Activated naive CD4-positive, alpha-beta T cell treated with anti-CD3 and anti-CD28 coated beads, Interleukin-2, amount 50 U/mL, for 72 hours (primary cell): ENCODE results near the gene GRIK2. TPM values are rescaled to one million over a fixed set of nuclear protein-coding genes. Genes with fewer than 3 reads are reported as not detected.

Experiments used
- ATAC-seq, 2 donors: fragments of 150-1000 bp; cut with Tn5 transposase; 2 replicates each; pipeline ENCODE4 v1.10.0; 2021; ENCODE audit warnings: mild to moderate bottlenecking in 2 of 2, moderate library complexity in 2 of 2
- DNase-seq, 2 donors: peaks; one replicate each; pipeline ENCODE4 v3.0.0; 2021 to 2022; ENCODE audit warnings: low spot score in 2 of 2
- H3K27ac Mint-ChIP-seq, 2 donors: one replicate each; pipeline ENCODE4 v1.8.0; 2022; ENCODE audit warnings: mild to moderate bottlenecking in 2 of 2, mixed read lengths in 2 of 2
- H3K36me3 Mint-ChIP-seq, 2 donors: one replicate each; pipeline ENCODE4 v1.8.0; 2022; ENCODE audit warnings: mixed read lengths in 2 of 2
- H3K9me3 Mint-ChIP-seq, 2 donors: one replicate each; pipeline ENCODE4 v1.8.0; 2022; ENCODE audit warnings: mixed read lengths in 2 of 2
- total RNA-seq, 2 donors: library from RNA; stranded (reverse); gene quantifications; one replicate each; pipeline ENCODE4 v1.2.3, GENCODE V29; 2022

The GRIK2 gene
- total RNA-seq, 2 donors from 2014 or later: not detected

DNA sequence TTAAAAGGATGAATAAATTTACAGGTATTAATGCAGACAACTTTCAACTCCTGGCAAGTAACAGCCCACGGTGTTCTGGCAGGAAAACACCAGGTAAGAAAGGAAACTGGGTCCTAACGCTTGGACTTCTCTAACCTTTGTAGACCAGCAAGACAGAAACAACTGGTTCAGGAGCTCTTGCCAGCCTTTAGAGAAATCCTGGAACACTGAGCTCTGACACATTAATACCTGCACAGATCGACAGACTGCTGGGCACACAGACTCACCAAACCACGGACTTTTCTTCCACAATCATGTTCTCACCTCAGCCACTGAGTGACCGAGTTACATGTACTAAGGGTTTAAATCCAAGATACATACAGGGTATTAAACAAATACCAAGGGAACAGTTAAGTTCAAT is 36.3 kb downstream of the GRIK2 start:
- H3K9me3 Mint-ChIP-seq: peaks cover 11 to 13% of the 10 kb centered on the region in 2 donors
- no peaks in the 10 kb centered on the region for H3K36me3 Mint-ChIP-seq
- no peak for DNase-seq
- no peak for ATAC-seq
- H3K27ac Mint-ChIP-seq: no peak overlapping the region

DNA sequence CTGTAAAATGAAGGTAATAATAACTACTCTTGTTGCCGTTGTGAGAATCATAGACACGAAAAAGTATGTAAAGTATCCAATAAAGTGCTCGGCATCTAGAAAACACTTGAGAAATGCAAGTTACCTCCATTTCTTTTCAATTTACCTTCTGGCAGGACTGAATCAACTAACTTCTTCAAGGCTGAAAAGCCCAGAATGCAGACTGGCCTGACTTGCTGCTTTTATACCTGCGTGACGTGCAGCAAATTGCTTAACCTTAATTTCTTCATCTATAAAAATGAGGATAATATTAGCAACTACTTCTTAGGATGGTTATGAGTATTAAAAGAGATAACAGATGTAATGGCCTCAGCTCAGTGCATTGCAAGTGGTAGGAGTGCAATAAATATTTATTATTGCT is 39.6 kb downstream of the GRIK2 start:
- ATAC-seq: no peak
- DNase-seq: no peak
- Mint-ChIP-seq H3K36me3 (no peaks in the 10 kb centered on the region), H3K27ac (no peak overlapping the region), H3K9me3 (peaks cover 0 to 8% of the 10 kb centered on the region in 2 donors)

DNA sequence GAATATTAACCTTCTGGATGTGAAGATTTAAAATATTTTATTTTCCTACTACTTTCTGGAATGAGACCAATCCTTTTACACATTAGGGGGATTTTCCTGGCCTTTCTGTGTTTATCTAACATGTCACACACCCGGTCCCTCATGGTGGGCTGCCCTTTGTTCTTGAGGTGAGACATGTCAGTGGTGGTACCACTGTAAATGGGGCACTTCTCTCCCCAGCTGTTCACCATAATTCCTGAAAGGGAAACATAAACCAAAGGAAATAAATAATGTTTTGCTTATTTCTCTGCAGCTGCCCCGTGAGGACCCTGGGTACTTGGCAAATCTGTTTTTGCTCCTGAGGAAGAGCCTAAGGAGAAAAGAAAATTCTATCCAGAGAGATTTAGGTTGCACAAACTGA is 41.1 kb downstream of the GRIK2 start:
- DNase-seq (no peak), ATAC-seq (no peak)
- peaks cover 0 to 8% of the 10 kb centered on the region in 2 donors for H3K9me3 Mint-ChIP-seq
- H3K27ac Mint-ChIP-seq: no peak overlapping the region
- H3K36me3 Mint-ChIP-seq: no peaks in the 10 kb centered on the region

DNA sequence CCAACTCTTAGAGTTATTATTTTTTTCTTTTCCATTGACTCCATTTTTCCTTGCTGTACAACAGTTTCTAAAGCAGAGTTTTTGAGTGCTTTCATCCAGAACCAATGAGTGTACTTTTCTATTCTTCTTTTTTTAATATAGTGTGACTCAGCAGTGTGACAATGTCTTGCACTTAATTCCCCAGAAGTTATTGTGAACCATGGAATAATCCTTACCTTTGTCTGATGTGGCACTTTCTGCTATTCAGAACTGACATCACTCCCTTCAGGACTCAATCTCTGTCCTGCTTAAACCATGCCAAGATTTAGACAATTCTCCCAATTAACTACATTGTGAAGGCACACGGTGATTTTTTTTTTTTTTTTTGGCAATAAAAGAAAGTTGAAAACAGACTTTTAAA is 41.5 kb downstream of the GRIK2 start:
- H3K36me3 Mint-ChIP-seq: no peaks in the 10 kb centered on the region
- ATAC-seq: no peak
- DNase-seq: no peak
- H3K27ac Mint-ChIP-seq: no peak overlapping the region
- peaks cover 0 to 8% of the 10 kb centered on the region in 2 donors for H3K9me3 Mint-ChIP-seq

DNA sequence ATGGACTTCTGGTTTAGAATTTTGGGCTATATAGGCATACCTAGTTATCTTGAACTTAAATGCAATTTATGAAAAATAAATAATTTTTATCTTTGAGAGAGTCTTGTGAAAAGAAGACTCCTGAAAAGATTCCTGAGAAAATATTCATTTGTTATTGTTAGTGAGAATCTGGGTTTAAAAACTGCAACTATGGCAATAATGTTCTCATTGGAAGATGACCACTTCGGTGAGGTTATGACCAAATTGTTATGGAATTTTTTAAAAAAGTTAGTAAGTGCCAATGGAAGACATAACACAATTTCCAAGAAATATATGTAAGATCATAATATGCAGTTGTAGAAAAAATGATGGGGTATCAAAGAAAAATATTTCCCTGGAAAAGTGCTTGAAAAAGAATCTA is 46.3 kb downstream of the GRIK2 start:
- no peak overlapping the region for H3K27ac Mint-ChIP-seq
- no peak for ATAC-seq

DNA sequence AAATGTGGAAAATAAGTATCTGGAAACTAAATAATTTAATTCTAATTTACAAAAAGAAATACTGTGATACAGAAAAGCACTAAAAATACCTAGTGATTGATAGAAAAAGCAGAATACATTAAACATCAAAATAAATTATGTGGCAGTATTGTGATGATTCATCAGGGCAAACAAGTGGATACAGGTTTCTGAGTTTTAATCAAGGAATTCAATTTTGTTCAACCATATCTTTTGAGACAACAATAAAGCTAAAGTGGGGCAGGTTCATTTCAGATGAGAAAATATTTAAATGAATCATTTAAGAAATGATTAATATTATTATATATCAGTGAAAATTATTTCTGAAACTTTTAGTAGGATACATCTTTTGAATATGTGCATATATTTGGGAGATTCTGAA is 49.8 kb downstream of the GRIK2 start:
- H3K36me3 Mint-ChIP-seq: no peaks in the 10 kb centered on the region
- ATAC-seq: no peak
- H3K9me3 Mint-ChIP-seq: peaks cover 10 to 16% of the 10 kb centered on the region in 2 donors
- H3K27ac Mint-ChIP-seq: no peak overlapping the region
- no peak for DNase-seq

More for the DNA sequence above, 46.3 kb downstream of the GRIK2 start:
- Mint-ChIP-seq H3K9me3 (peaks cover 7 to 8% of the 10 kb centered on the region in 2 donors), H3K36me3 (no peaks in the 10 kb centered on the region)
- no peak for DNase-seq

DNA sequence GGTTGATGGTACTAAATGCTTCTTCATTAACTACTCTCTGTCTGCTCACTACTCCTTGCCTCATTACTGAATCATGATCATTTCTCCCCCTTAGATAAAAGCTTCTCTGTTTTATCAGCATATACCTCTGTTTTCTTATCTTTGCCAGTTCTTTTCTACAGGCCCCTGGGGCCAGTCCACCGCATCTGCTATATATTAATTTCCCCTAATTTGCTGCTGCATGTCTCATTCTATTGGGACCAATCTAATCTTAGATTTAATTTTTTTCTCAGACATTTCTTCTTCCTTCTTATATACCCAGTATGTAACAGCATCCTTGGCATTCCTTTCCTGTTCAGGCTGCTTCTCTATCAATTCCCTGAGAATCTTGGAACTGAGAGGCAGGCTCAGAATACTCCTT is 51.2 kb downstream of the GRIK2 start:
- Mint-ChIP-seq H3K36me3 (no peaks in the 10 kb centered on the region), H3K9me3 (peaks cover 10 to 16% of the 10 kb centered on the region in 2 donors), H3K27ac (no peak overlapping the region)
- no peak for DNase-seq
- no peak for ATAC-seq

DNA sequence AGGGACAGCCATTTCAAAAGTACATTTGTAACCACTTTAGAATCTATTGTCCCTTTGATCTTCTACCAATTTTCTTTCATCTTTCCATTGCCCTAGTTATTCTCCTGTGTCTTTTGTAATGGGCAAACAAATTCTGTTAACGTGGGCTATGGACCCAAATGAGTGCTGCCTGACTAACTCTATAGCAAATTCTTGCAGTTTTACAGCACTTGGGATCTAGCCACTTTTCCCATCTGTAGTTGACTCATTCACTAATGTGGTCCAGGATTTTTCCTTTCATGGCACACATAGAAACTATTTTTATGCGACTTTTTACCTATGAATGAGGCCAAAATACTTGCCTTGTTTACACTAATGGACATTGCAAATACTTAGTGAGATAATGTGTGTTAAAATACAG is 52.0 kb downstream of the GRIK2 start:
- no peaks in the 10 kb centered on the region for H3K36me3 Mint-ChIP-seq
- H3K27ac Mint-ChIP-seq: no peak overlapping the region
- DNase-seq (no peak), ATAC-seq (no peak)
- peaks cover 10 to 16% of the 10 kb centered on the region in 2 donors for H3K9me3 Mint-ChIP-seq

DNA sequence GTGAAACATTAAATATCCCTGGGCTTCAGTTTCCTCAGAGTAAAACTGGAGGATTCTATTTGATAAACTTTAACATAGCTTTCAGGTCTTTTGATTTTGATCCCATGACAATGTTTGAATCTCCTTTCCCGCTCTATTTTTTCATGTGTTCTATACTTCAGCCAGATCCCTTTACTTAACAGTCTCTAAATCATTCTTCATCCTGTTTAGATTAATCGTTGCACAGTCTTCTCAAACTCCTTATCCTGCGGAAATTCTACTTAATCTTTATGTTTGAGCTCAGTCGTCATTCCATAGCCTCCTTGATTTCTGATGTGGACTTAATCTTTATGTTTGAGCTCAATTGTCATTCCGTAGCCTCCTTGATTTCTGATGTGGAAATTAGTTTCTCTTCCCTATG is 57.4 kb downstream of the GRIK2 start:
- no peak for ATAC-seq
- H3K9me3 Mint-ChIP-seq: no peaks in the 10 kb centered on the region
- DNase-seq: no peak
- H3K27ac Mint-ChIP-seq: no peak overlapping the region
- H3K36me3 Mint-ChIP-seq: no peaks in the 10 kb centered on the region

DNA sequence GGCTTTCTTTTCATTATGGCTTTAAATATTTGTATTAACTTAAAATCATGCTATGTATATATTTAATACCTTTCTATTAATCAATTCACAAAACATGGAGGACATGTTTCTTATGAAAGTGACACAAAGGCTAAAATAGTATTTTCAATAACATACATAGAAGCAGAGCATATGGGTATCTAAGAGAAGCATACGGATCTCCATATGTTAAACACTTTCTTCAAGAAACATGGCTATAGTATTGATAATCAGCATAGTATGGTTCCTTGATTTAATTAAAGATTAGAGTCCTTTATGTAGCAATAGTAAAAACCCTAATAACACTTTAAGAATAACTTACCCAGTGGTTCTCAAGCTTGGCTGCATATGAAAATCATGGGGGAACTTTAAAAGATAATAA is 58.5 kb downstream of the GRIK2 start:
- ATAC-seq: no peak
- Mint-ChIP-seq H3K9me3 (no peaks in the 10 kb centered on the region), H3K27ac (no peak overlapping the region), H3K36me3 (no peaks in the 10 kb centered on the region)
- DNase-seq: no peak

DNA sequence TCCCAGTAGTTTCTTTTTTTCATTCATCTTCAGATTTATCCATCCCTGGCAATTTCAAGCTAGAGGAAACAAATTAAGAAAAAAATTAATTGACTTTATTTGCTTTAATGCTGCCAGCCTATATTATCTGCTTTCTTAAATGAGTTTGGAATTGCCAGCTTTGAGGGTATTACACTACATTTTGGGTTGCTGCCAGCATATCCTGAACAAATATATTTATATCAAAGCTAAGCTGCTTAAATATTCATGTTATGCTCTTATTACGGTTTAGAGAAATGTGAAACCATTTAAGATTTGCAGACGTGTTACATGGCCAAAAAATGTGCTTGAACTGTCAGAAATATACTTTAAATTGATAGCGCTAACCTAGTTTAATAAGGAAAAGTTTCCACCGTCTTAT is 59.7 kb downstream of the GRIK2 start:
- no peaks in the 10 kb centered on the region for H3K9me3 Mint-ChIP-seq
- H3K36me3 Mint-ChIP-seq: no peaks in the 10 kb centered on the region
- DNase-seq (no peak), ATAC-seq (no peak)
- no peak overlapping the region for H3K27ac Mint-ChIP-seq

DNA sequence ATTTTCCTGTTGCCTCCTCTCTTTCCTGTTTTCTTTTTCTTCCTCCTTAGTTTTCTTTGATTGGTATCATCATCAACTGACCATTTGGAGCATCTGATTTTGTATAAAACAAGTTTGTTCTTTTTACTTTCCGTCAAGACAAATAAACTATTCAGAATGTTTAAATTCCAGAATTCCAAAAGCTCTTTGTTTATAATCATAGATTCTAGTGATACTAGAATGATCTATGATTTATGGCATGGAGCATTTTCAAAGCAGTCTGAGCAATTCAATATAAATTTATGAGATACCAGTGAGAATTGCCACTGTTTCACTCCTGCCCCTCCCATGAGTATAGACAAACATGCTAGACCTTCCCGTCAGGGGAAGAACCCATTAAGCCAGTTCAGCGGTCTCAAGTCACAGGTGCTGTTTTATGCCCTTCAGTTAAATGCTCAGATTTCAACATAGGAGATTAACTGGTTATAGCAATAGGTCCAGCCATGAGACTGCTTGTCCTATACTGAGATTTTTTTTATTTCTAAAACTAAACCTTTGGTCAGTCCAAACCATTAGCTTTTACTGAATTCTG is 60.7 kb downstream of the GRIK2 start:
- no peak for ATAC-seq
- Mint-ChIP-seq H3K36me3 (no peaks in the 10 kb centered on the region), H3K27ac (no peak overlapping the region), H3K9me3 (no peaks in the 10 kb centered on the region)
- DNase-seq: no peak

DNA sequence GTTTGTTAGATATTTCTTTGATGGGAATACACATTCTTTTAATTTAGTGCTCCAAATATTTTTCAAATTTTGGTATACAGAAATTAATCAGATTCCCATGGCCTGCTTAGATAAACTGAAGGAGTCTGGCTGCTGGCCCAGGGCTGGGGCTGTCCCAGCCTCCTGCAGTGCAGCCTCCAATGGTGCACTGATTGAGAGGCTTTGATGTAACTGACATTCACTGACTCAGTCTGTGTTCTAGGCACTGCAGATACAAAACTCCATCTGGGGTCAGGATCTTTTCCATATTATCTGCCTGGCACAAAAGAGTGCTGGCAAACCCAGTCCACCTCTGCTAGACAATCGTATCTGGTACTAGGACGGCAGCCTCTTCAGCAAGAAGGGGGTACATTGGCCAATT is 64.8 kb downstream of the GRIK2 start:
- no peak for DNase-seq
- no peaks in the 10 kb centered on the region for H3K36me3 Mint-ChIP-seq
- peaks cover 0 to 4% of the 10 kb centered on the region in 2 donors for H3K9me3 Mint-ChIP-seq
- ATAC-seq: no peak
- H3K27ac Mint-ChIP-seq: no peak overlapping the region

DNA sequence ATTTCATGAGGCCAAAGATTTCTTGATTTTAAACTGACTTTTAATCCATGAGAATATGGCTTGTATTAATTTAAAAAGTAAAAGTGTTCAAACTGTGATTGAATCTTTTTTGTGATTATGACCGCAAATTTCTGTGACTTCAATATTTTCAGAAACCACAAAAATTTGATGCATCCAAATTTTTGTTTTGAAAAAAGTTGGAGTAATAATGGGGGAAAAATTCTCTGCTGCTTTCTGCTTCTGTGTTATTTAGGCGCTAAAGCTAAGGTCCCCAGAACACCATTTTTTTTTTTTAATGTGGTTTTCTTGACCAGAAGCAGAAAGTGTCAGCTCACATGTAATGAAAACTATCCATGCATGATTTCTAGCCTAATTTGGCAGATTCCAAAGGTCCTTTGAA is 65.3 kb downstream of the GRIK2 start:
- no peak overlapping the region for H3K27ac Mint-ChIP-seq
- H3K36me3 Mint-ChIP-seq: no peaks in the 10 kb centered on the region
- peaks cover 0 to 4% of the 10 kb centered on the region in 2 donors for H3K9me3 Mint-ChIP-seq
- DNase-seq (no peak), ATAC-seq (no peak)

DNA sequence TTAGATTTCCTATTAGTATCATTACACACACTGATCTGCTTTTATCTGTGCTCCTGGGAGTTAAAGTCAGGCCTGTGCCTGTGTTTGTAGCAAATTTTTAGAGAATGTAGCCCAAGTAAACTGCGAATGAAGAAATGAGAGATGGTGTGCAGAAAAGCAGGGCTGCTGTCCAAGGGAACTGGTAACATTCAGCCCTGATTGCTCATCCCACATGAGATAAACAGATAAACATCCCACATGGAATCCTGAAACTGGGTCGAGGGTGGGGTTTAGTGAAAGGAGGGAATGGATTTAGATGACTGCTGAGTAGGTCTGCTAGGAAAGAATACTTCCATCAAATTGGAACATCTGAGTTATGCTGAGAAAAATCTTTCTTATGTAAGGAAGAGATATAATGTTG is 69.1 kb downstream of the GRIK2 start:
- Mint-ChIP-seq H3K36me3 (no peaks in the 10 kb centered on the region), H3K27ac (no peak overlapping the region), H3K9me3 (peaks cover 4 to 5% of the 10 kb centered on the region in 2 donors)
- DNase-seq (no peak), ATAC-seq (no peak)

DNA sequence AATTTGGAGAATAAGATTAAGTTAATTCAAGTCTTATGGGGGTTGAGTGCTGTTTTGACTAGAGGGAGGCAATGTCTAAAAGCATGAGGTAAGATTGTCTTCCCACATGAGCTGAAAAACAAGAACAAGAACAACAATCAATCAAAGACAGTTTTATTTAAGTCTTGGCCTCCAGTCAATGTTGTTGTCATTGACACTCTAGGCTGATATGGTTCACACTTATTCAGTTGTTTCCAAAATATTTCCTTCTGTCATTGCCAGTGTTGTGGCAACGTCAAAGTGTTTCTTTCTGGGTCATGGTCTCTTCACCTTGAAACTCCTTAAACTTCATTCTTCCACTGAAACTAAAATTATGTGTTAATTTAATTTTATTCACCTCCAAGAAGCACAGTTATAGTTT is 72.4 kb downstream of the GRIK2 start:
- ATAC-seq: no peak
- H3K36me3 Mint-ChIP-seq: no peaks in the 10 kb centered on the region
- no peak for DNase-seq
- no peak overlapping the region for H3K27ac Mint-ChIP-seq
- H3K9me3 Mint-ChIP-seq: peaks cover 5 to 8% of the 10 kb centered on the region in 2 donors

DNA sequence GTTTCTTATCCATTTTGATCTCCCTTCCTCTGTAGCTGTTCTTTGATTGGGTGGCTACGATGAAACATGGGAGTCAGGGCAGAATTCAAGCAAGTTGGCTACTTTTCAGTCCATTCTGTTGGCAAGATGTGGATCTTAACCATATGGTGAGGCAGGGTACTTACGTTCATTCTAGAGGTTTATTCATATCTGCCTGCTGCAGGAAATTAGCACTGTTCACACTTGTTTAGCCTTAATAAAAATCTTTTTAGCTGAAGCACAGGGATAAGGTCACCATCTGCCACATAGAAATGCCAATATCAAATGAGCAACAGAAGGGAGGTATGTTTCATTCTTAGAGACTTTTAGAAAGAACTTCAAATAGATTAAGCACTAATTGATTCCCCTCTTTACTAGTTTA is 83.9 kb downstream of the GRIK2 start:
- no peak overlapping the region for H3K27ac Mint-ChIP-seq
- H3K36me3 Mint-ChIP-seq: no peaks in the 10 kb centered on the region
- DNase-seq: no peak
- no peak for ATAC-seq
- H3K9me3 Mint-ChIP-seq: peaks cover 0 to 3% of the 10 kb centered on the region in 2 donors

DNA sequence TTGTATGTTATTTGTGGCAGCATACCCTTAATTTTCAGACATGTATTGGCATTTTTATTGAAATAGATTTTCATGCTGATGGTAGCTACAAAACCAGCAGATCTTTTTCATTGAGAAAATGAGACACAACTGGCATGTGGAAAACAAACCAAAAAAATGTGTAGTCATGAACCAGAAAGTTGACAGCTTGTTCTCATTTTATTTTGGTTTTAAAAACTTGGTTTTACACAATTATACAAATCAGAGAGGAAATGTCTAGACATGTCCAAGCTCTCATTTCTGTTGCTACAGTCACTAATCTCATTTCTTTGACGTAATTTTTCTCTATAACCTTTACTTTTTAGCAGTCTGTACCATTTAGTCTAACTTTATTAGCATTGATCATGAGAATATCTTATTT is 85.4 kb downstream of the GRIK2 start:
- H3K27ac Mint-ChIP-seq: no peak overlapping the region

DNA sequence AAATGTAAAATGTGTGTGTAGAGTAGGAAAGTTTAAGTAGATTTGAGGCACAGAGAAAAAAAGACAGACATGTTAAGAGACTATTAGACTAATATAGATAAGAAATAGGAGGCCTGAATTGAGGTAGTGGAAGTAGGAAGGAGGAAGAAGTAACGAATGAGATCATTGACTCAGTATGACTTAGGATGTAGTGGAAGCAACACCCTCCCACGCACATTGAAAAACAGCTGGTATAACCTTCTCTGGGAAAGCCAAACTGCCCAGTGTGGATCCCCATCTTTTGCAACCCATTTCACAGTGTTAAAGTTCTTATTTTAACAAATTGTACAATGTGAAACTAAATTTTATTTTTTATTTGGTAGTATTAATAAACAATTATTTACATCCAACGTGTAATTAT is 89.1 kb downstream of the GRIK2 start:
- DNase-seq (no peak), ATAC-seq (no peak)
- H3K9me3 Mint-ChIP-seq: peaks cover 0 to 6% of the 10 kb centered on the region in 2 donors
- no peaks in the 10 kb centered on the region for H3K36me3 Mint-ChIP-seq
- H3K27ac Mint-ChIP-seq: no peak overlapping the region

More for the DNA sequence above, 85.4 kb downstream of the GRIK2 start:
- Mint-ChIP-seq H3K9me3 (peaks cover 0 to 6% of the 10 kb centered on the region in 2 donors), H3K36me3 (no peaks in the 10 kb centered on the region)
- DNase-seq: no peak
- ATAC-seq: no peak
